Lower lobe of right lung (tissue), 2 donors: ENCODE results near the gene SS18L1. TPM values are rescaled to one million over a fixed set of nuclear protein-coding genes. Genes with fewer than 3 reads are reported as not detected.

ENCODE experiments used
- ATAC-seq, 2 donors: fragments of 200-7000 bp; cut with Tn5 transposase; one replicate each; pipeline ENCODE4 v1.9.1; 2020 to 2022; ENCODE audit warnings: mild to moderate bottlenecking in 2 of 2, moderate library complexity in 2 of 2
- DNase-seq: peaks from one replicate; pipeline ENCODE4 v3.0.0-alpha.2; 2020
- H3K27ac ChIP-seq: fragments of 200-600 bp; one replicate; pipeline ENCODE4 v1.8.0; 2022
- H3K27me3 ChIP-seq: fragments of 200-600 bp; one replicate; pipeline ENCODE4 v1.8.0; 2022; ENCODE audit warnings: low read depth
- H3K36me3 ChIP-seq: fragments of 200-600 bp; one replicate; pipeline ENCODE4 v1.8.0; 2022; ENCODE audit warnings: mild to moderate bottlenecking
- H3K4me1 ChIP-seq: fragments of 200-600 bp; one replicate; pipeline ENCODE4 v1.8.0; 2022
- H3K4me3 ChIP-seq: fragments of 200-600 bp; one replicate; pipeline ENCODE4 v1.8.0; 2022; ENCODE audit warnings: mild to moderate bottlenecking
- H3K9me3 ChIP-seq: fragments of 200-600 bp; one replicate; pipeline ENCODE4 v1.8.0; 2022
- CTCF ChIP-seq: fragments of 200-600 bp; IDR thresholded peaks from one replicate; pipeline ENCODE4 v1.8.0; 2022; ENCODE audit warnings: antibody characterized with exemption, mild to moderate bottlenecking
- intact Hi-C: fragments of 100-400 bp; cut with DNase I; formaldehyde crosslinking; loops from one replicate; pipeline ENCODE4 v1.11.0; 2022
- total RNA-seq: library from RNA; stranded (reverse); fragmentation: NEBNext Ultra II Directional; extraction: Animal tissue kit (Norgen Biotek cat#: 25700); gene quantifications from one replicate; pipeline ENCODE4 v1.2.1, GENCODE V29; 2021
- donor health status: DM: no; HTN: yes; CAD: no; lungs with severe emphysema.

Gene SS18L1
- total RNA-seq, 1 donor from 2014 or later, result 17.8 TPM

GRCh38 chr20:62168890-62169435, 25.4 kb downstream of the SS18L1 start:
- TF ChIP-seq CTCF, result no peak
- no peaks in the 10 kb centered on the region for H3K4me1 ChIP-seq
- DNase-seq (no peak), ATAC-seq (no peak)
- H3K9me3 ChIP-seq, result no peaks in the 10 kb centered on the region
- no peak overlapping the region for H3K4me3 ChIP-seq
- intact Hi-C loops, result no loop called here
- H3K27ac ChIP-seq, result no peak overlapping the region
- peaks cover 67% of the 10 kb centered on the region for H3K36me3 ChIP-seq
- H3K27me3 ChIP-seq, result no peaks in the 10 kb centered on the region

GRCh38 chr20:62170536-62170935, 27.0 kb downstream of the SS18L1 start:
- no peaks in the 10 kb centered on the region for H3K9me3 ChIP-seq
- H3K36me3 ChIP-seq, result peaks cover 66% of the 10 kb centered on the region
- no peak overlapping the region for H3K4me3 ChIP-seq
- intact Hi-C loops, result no loop called here
- no peak for ATAC-seq
- no peak for DNase-seq
- H3K4me1 ChIP-seq, result no peaks in the 10 kb centered on the region
- no peak overlapping the region for H3K27ac ChIP-seq
- H3K27me3 ChIP-seq, result no peaks in the 10 kb centered on the region
- TF ChIP-seq CTCF, result no peak

- peaks cover 65% of the 10 kb centered on the region for H3K36me3 ChIP-seq
- H3K27ac ChIP-seq, result no peak overlapping the region
- H3K27me3 ChIP-seq, result no peaks in the 10 kb centered on the region
- H3K4me3 ChIP-seq, result no peak overlapping the region
- TF ChIP-seq CTCF, result no peak
- DNase-seq (no peak), ATAC-seq (no peak)
- H3K4me1 ChIP-seq, result no peaks in the 10 kb centered on the region
- intact Hi-C loops, result no loop called here
- H3K9me3 ChIP-seq, result no peaks in the 10 kb centered on the region
These were observed 27.7 kb downstream of the SS18L1 start for GRCh38 chr20:62171245-62171644.

- no peak for DNase-seq
- H3K9me3 ChIP-seq, result no peaks in the 10 kb centered on the region
- H3K27me3 ChIP-seq, result no peaks in the 10 kb centered on the region
- intact Hi-C loops, result no loop called here
- no peak for TF ChIP-seq CTCF
- H3K27ac ChIP-seq, result no peak overlapping the region
- H3K4me3 ChIP-seq, result no peak overlapping the region
- H3K36me3 ChIP-seq, result peaks cover 62% of the 10 kb centered on the region
- no peaks in the 10 kb centered on the region for H3K4me1 ChIP-seq
- ATAC-seq, result no peak
These were observed 29.1 kb downstream of the SS18L1 start for GRCh38 chr20:62172666-62173065.

- intact Hi-C loops, result no loop called here
- DNase-seq, result no peak
- H3K4me3 ChIP-seq, result no peak overlapping the region
- ATAC-seq, result no peak
- H3K4me1 ChIP-seq, result no peaks in the 10 kb centered on the region
- no peaks in the 10 kb centered on the region for H3K27me3 ChIP-seq
- H3K9me3 ChIP-seq, result no peaks in the 10 kb centered on the region
- no peak for TF ChIP-seq CTCF
- H3K27ac ChIP-seq, result no peak overlapping the region
- peaks cover 57% of the 10 kb centered on the region for H3K36me3 ChIP-seq
These were observed 30.6 kb downstream of the SS18L1 start for GRCh38 chr20:62174021-62174804.
